Dermis lymphatic vessel endothelial cell (primary cell): Measurements from ENCODE around the gene SLC16A10. TPM values are rescaled to one million over a fixed set of nuclear protein-coding genes. Genes with fewer than 3 reads are reported as not detected.

Experiments used
- total RNA-seq: library from RNA; depleted of rRNA; stranded (reverse); fragments of >200 nt; gene quantifications from 2 replicates; pipeline ENCODE4 v1.2.1, GENCODE V29; 2014

The SLC16A10 gene
- total RNA-seq: 0.11 TPM in 1 of 2 replicates, not detected in the other

GRCh38 chr6:111087106-111087835, at the start of gene SLC16A10:
Gene SLC16A10, plus strand, starts transcription at chr6:111087503. Its CDS starts 250 bp downstream, at chr6:111087753.

Other genes starting within 250 kb of the SLC16A10 start
- gene AMD1, start 212.7 kb upstream of the SLC16A10 start, total RNA-seq: 54.7 and 64.2 TPM in 2 replicates
- 34.9 and 53.2 TPM in 2 replicates for gene GTF3C6, start 128.8 kb upstream of the SLC16A10 start, total RNA-seq
- gene RPF2, start 105.5 kb upstream of the SLC16A10 start, total RNA-seq: 4.6 and 10.9 TPM in 2 replicates